A673 (cell line): ENCODE results near the gene TMEM87A.

ENCODE experiments used
- EZH2 ChIP-seq: fragments of 200-600 bp; sonication (generic); IDR thresholded peaks from 2 replicates; pipeline ENCODE4 v1.6.1; 2017; ENCODE audit warnings: borderline replicate concordance, low read depth, mild to moderate bottlenecking, mixed read lengths, antibody characterized with exemption, low read length; ENCODE audit not compliant: poor library complexity, severe bottlenecking
- TF ChIP-seq, protein P1 (sequence below): fragments of 300-800, 200-600 bp; sonication (generic); conservative IDR thresholded peaks from 2 replicates; pipeline ENCODE4 v1.5.1; 2017; ENCODE audit warnings: low read depth, mild to moderate bottlenecking, antibody characterized with exemption, low read length, moderate library complexity, mixed read lengths

DNA sequence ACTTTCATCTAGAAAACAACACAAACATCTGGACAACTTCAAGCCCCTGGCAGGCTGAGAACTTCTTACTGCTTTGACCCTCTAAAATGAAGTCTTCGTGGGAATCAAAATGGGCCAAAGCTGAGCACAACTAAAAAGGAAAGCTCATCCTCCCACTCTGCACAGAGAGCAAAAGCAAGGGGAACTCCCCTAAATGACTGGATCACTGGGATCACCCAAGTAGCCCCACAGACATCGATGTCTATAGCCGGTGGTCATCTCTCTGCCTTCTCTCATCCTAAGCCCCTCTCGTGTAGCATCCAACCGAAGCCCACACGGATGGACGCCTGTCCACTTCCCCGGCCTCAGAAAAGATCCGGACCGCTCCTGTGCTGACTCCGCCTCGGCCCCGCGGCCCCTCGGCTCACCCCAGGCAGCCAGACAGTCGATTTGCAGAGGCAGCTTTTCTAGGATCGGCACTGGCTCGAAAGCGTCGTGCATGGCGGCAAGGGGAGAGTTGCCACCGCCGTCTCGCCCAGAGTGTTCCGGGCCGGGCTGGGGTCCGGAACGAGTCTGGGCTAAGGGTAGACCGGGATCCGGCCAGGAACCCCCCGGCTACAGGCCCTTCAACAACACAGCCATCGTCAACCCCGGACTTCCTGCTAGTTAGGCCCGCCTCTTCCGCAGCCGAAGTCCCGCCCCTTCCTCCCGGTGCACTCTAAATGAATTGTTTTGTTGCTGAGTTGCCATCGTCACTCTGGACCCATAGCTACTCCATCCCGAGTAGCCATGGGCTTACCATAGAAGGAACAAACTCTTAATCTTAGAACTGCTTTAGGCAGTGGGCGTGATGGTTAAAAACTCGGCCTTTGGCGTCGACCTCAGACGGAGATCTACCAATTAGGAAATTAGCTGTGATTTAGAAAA lies 65.3 kb downstream of the TMEM87A start, which contains the start of gene VPS39:
- TF ChIP-seq, protein P1, sequence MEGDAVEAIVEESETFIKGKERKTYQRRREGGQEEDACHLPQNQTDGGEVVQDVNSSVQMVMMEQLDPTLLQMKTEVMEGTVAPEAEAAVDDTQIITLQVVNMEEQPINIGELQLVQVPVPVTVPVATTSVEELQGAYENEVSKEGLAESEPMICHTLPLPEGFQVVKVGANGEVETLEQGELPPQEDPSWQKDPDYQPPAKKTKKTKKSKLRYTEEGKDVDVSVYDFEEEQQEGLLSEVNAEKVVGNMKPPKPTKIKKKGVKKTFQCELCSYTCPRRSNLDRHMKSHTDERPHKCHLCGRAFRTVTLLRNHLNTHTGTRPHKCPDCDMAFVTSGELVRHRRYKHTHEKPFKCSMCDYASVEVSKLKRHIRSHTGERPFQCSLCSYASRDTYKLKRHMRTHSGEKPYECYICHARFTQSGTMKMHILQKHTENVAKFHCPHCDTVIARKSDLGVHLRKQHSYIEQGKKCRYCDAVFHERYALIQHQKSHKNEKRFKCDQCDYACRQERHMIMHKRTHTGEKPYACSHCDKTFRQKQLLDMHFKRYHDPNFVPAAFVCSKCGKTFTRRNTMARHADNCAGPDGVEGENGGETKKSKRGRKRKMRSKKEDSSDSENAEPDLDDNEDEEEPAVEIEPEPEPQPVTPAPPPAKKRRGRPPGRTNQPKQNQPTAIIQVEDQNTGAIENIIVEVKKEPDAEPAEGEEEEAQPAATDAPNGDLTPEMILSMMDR = no peak
- TF ChIP-seq EZH2 = no peak
